SJSA1 (cell line): ENCODE data around the gene SNTA1. TPM values are rescaled to one million over a fixed set of nuclear protein-coding genes. Genes with fewer than 3 reads are reported as not detected.
"Not testable (repeated sequence)": the region's sequence is repeated elsewhere in the genome, so short reads cannot be mapped to it uniquely, and the experiment has no call there.

Experiments
- DNase-seq, 2 experiments: peaks; one replicate each; pipeline ENCODE4 v3.0.0-alpha.2; 2015 to 2020; ENCODE audit warnings: low spot score in 2 of 2, low read depth in 1 of 2
- H3K27ac ChIP-seq: fragments of 250-450 bp; sonication (Bioruptor Pico); 2 replicates; pipeline ENCODE4 v1.5.1; 2020; ENCODE audit warnings: mild to moderate bottlenecking, moderate library complexity
- H3K27me3 ChIP-seq: fragments of 250-450 bp; sonication (Bioruptor Pico); replicated peaks from 2 replicates; pipeline ENCODE4 v1.5.1; 2020; ENCODE audit warnings: mild to moderate bottlenecking, moderate library complexity
- H3K36me3 ChIP-seq: fragments of 250-450 bp; sonication (Bioruptor Pico); 2 replicates; pipeline ENCODE4 v1.5.1; 2020; ENCODE audit warnings: mild to moderate bottlenecking
- H3K4me1 ChIP-seq: fragments of 250-450 bp; sonication (Bioruptor Pico); replicated peaks from 2 replicates; pipeline ENCODE4 v1.6.1; 2021; ENCODE audit warnings: mild to moderate bottlenecking
- H3K4me3 ChIP-seq: fragments of 250-450 bp; sonication (Bioruptor Pico); 2 replicates; pipeline ENCODE4 v1.5.1; 2020; ENCODE audit warnings: mild to moderate bottlenecking
- H3K9me3 ChIP-seq: fragments of 250-450 bp; sonication (Bioruptor Pico); replicated peaks from 2 replicates; pipeline ENCODE4 v1.5.1; 2020; ENCODE audit warnings: mild to moderate bottlenecking
- total RNA-seq: library from RNA; depleted of rRNA; stranded (reverse); fragments of >200 nt; shearing (Covaris generic); gene quantifications from 2 replicates; pipeline ENCODE4 v1.2.3, GENCODE V29; 2014; rRNA removed

SNTA1 gene
- total RNA-seq = 41.8 and 44.4 TPM in 2 replicates

GRCh38 chr20:33443512-33444239, at the start of gene SNTA1:
SNTA1 (minus strand) TSS chr20:33443763; CDS start chr20:33443620, 143 bp downstream.
- peak within 1 kb of the TSS; percentile 71 for H3K27ac ChIP-seq
- H3K4me1 ChIP-seq = peaks cover 17% of the 10 kb centered on the region
- peaks cover 3% of the 10 kb centered on the region; the same call in 1 of the 2 replicates for H3K36me3 ChIP-seq
- H3K4me3 ChIP-seq = peak within 1 kb of the TSS; percentile 99
- peak; percentile 74 to 97 for DNase-seq
- H3K27me3 ChIP-seq = no peaks in the 10 kb centered on the region
- no peaks in the 10 kb centered on the region; the same call in 1 of the 2 replicates for H3K9me3 ChIP-seq

GRCh38 chr20:33490934-33491656, 47.5 kb upstream of the SNTA1 start:
- no peak for DNase-seq
- Histone ChIP-seq H3K27me3 (no peaks in the 10 kb centered on the region), H3K9me3 (no peaks in the 10 kb centered on the region), H3K36me3 (peaks cover 9% of the 10 kb centered on the region; the same call in 1 of the 2 replicates), H3K4me1 (peaks cover 4% of the 10 kb centered on the region), H3K4me3 (peak overlapping the region; percentile 94), H3K27ac (no peak overlapping the region)

GRCh38 chr20:33490023-33490933, 46.7 kb upstream of the SNTA1 start, which contains the start of gene CBFA2T2:
CBFA2T2 (plus strand) TSS chr20:33490096; CDS start chr20:33490268, 172 bp downstream.
- peaks cover 9% of the 10 kb centered on the region; the same call in 1 of the 2 replicates for H3K36me3 ChIP-seq
- peaks cover 4% of the 10 kb centered on the region for H3K4me1 ChIP-seq
- H3K9me3 ChIP-seq = no peaks in the 10 kb centered on the region
- H3K4me3 ChIP-seq = peak within 1 kb of the TSS; percentile 94
- H3K27me3 ChIP-seq = no peaks in the 10 kb centered on the region
- peak in 1 of 2 experiments; percentile 59 for DNase-seq
- H3K27ac ChIP-seq = peak within 1 kb of the TSS; percentile 74

GRCh38 chr20:33489495-33490022, 46.0 kb upstream of the SNTA1 start:
- H3K36me3 ChIP-seq = peaks cover 9% of the 10 kb centered on the region; the same call in 1 of the 2 replicates
- peak overlapping the region; percentile 74 for H3K27ac ChIP-seq
- H3K4me3 ChIP-seq = peak overlapping the region; percentile 94
- no peaks in the 10 kb centered on the region for H3K9me3 ChIP-seq
- H3K4me1 ChIP-seq = peaks cover 4% of the 10 kb centered on the region
- peak; percentile 89 to 99 for DNase-seq
- no peaks in the 10 kb centered on the region for H3K27me3 ChIP-seq

DNA sequence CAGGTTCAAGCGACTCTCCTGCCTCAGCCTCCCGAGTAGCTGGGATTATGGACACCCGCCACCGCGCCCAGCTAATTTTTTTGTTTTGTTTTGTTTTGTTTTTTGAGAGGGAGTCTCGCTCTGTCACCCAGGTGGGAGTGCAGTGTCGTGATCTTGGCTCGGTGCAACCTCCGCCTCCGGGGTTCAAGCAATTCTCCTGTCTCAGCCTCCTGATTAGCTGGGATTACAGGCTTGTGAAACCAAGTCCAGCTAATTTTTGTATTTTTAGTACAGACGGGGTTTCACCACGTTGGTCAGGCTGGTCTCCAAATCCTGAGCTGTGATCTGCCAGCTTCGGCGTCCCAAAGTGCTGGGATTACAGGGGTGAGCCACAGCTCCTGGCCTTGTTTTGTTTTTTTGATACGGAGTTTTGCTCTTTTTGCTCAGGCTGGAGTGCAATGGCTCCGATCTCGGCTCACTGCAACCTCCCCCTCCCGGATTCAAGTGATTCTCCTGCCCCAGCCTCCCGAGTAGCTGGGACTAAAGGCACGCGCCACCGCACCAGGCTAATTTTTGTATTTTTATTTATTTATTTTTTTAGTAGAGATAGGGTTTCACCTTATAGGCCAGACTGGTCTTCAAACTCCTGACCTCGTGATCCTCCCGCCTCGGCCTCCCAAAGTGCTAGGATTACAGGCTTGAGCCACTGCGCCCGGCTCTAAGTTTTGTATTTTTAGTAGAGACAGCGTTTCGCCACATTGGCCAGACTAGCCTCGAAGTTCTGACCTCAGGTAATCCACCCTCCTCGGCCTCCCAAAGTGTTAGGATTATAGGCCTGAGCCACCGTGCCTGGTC, 45.3 kb upstream of the SNTA1 start:
- peak overlapping the region; percentile 74 for H3K27ac ChIP-seq

DNA sequence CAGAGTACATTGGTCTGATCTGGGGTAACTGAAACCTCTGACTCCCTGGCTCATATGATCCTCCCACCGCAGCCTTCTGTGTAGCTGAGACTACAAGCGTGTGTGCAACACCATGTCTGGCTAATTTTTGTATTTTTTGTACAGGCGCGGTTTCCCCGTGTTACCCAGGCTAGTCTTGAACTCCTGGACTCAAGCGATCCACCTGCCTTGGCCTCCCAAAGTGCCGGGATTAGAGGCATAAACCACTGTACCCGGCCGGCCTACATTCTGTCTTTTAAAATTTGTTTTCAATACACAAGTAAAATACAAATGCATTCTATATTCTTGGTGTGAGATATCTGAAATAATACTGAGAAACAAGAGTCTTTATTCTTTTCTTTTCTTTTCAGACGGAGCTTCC, 44.6 kb upstream of the SNTA1 start:
- Histone ChIP-seq H3K4me3 (no peak overlapping the region), H3K36me3 (peaks cover 4% of the 10 kb centered on the region; the same call in 1 of the 2 replicates), H3K27me3 (no peaks in the 10 kb centered on the region), H3K27ac (no peak overlapping the region), H3K4me1 (peaks cover 7% of the 10 kb centered on the region), H3K9me3 (no peaks in the 10 kb centered on the region)
- no peak for DNase-seq

More for the DNA sequence above, 45.3 kb upstream of the SNTA1 start:
- H3K9me3 ChIP-seq, H3K27me3 ChIP-seq, DNase-seq, H3K4me1 ChIP-seq, H3K36me3 ChIP-seq: not testable (repeated sequence)
- peak overlapping the region; percentile 94 for H3K4me3 ChIP-seq

DNA sequence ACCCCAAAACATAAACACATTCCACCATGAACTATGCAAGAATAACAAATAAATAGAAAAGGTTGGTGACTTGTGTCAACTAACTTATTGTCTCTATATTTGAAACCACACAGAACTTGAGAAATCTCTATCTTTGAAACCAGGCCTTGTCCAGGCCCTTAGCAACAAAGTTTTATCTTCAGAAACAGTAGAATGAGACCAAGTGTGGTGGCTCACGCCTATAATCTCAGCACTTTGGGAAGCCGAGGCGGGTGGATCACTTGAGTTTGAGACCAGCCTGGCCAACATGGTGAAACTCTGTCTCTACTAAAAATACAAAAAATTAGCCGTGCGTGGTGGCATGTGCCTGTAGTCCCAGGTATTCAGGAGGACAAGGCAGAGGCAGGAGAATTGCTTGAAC, 39.6 kb upstream of the SNTA1 start:
- H3K36me3 ChIP-seq, H3K27ac ChIP-seq, H3K27me3 ChIP-seq, H3K4me1 ChIP-seq, H3K9me3 ChIP-seq, H3K4me3 ChIP-seq: not testable (repeated sequence)
- peak in 1 of 2 experiments; percentile 4 for DNase-seq

DNA sequence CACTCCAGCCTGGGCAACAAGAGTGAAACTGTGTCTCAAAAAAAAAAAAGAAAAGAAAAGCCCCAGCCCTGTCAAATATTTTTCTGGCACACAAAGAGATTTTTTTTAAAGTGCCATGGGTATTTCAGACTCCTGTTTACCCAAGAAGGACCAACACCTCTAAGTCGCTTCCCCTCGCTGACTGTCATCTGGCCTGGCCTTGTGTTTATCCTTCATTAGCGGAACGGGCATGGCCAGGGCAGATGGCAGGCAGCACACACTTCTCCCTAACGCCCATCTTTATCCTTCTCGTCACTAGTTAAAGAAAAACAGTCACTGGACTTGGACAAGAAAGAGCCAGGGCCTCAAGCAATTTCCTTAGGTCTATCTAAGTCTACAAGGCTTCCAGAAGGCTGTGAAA, 39.0 kb upstream of the SNTA1 start:
- no peaks in the 10 kb centered on the region for H3K9me3 ChIP-seq
- H3K36me3 ChIP-seq = no peaks in the 10 kb centered on the region
- H3K27me3 ChIP-seq = no peaks in the 10 kb centered on the region
- DNase-seq = no peak
- H3K4me1 ChIP-seq = peaks cover 9% of the 10 kb centered on the region
- no peak overlapping the region for H3K4me3 ChIP-seq
- H3K27ac ChIP-seq = no peak overlapping the region

GRCh38 chr20:33481431-33481941, 37.9 kb upstream of the SNTA1 start:
- Histone ChIP-seq H3K36me3 (no peaks in the 10 kb centered on the region), H3K9me3 (no peaks in the 10 kb centered on the region), H3K27me3 (no peaks in the 10 kb centered on the region), H3K4me1 (peaks cover 9% of the 10 kb centered on the region), H3K4me3 (no peak overlapping the region), H3K27ac (no peak overlapping the region)
- DNase-seq = no peak

- DNase-seq = no peak
These were observed 36.5 kb upstream of the SNTA1 start for GRCh38 chr20:33480048-33480447.

DNA sequence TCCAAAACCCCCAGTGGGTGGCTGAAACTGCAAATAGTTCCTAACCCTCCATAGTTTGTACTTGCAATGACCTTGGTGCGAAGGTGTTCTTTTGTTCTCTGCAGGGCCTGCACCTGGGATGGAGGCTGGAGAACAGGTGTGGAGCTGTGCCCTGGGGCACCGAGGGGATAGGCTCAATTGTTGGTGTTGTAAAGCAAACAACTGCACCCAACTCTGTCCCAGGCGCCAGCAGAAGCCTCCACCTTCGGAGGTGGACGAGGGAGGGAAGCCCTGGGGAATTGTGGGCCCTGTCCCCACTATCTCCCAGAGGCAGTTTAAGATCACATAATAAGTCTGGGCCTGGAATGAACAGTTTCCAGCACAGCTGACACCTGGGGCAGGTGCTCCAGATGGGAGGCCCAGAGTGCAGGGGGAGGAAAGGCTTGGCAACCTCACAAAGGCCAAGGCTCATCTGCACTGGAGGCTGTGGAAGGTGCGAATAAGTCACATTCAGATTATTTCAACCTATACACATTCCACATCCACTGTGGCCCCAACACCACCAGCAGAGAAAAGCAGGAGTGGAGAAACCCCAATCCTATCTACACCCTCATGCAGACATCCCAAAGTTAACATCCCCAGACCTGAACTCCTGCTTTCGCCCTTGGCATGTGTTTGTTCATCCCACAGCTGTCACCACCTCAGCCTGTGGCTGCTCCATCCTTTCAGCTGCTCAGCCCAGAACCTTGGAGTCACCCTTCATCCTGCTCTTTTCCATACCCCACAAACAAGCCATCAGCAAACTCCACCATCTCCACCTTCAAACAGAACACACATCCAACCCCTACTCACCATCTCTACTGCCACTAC, 34.0 kb upstream of the SNTA1 start:
- no peak overlapping the region for H3K27ac ChIP-seq
- no peaks in the 10 kb centered on the region for H3K36me3 ChIP-seq
- DNase-seq = no peak

More at GRCh38 chr20:33480048-33480447, 36.5 kb upstream of the SNTA1 start:
- no peaks in the 10 kb centered on the region for H3K27me3 ChIP-seq
- no peaks in the 10 kb centered on the region for H3K36me3 ChIP-seq
- H3K4me3 ChIP-seq = no peak overlapping the region
- H3K27ac ChIP-seq = no peak overlapping the region
- peaks cover 9% of the 10 kb centered on the region for H3K4me1 ChIP-seq
- H3K9me3 ChIP-seq = no peaks in the 10 kb centered on the region

More for the DNA sequence above, 34.0 kb upstream of the SNTA1 start:
- Histone ChIP-seq H3K9me3 (no peaks in the 10 kb centered on the region), H3K4me1 (no peaks in the 10 kb centered on the region), H3K27me3 (no peaks in the 10 kb centered on the region), H3K4me3 (no peak overlapping the region)
